ENCODE results near the gene NTF4.
"Not testable (repeated sequence)": the region's sequence is repeated elsewhere in the genome, so short reads cannot be mapped to it uniquely, and the experiment has no call there.

- not testable (repeated sequence) for TF ChIP-seq RARB (CRISPR knock-in tag; IDR thresholded peaks at IDR 0.05); ARNTL (CRISPR knock-in tag; IDR thresholded peaks at IDR 0.05; ENCODE audit: borderline replicate concordance, low read depth); BACH2 (CRISPR knock-in tag; IDR thresholded peaks at IDR 0.05; ENCODE audit: borderline replicate concordance); POU6F1 (CRISPR knock-in tag; IDR thresholded peaks at IDR 0.05; ENCODE audit: borderline replicate concordance, low read depth); PPARA (CRISPR knock-in tag; IDR thresholded peaks at IDR 0.05; ENCODE audit: borderline replicate concordance); PATZ1 (CRISPR knock-in tag; IDR thresholded peaks at IDR 0.05; ENCODE audit: borderline replicate concordance); ZNF70 (CRISPR knock-in tag; IDR thresholded peaks at IDR 0.05); ZFP30 (CRISPR knock-in tag; IDR thresholded peaks at IDR 0.05); ZC3H10 (CRISPR knock-in tag; IDR thresholded peaks at IDR 0.05)
- TF ChIP-seq, protein P1, sequence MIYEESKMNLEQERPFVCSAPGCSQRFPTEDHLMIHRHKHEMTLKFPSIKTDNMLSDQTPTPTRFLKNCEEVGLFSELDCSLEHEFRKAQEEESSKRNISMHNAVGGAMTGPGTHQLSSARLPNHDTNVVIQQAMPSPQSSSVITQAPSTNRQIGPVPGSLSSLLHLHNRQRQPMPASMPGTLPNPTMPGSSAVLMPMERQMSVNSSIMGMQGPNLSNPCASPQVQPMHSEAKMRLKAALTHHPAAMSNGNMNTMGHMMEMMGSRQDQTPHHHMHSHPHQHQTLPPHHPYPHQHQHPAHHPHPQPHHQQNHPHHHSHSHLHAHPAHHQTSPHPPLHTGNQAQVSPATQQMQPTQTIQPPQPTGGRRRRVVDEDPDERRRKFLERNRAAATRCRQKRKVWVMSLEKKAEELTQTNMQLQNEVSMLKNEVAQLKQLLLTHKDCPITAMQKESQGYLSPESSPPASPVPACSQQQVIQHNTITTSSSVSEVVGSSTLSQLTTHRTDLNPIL (CRISPR knock-in tag; IDR thresholded peaks at IDR 0.05; ENCODE audit: low read depth) = not testable (repeated sequence)
Measured at GRCh38 chr19:49029749-49030148, 34.9 kb downstream of the NTF4 start.

All from SK-N-SH treated with all-trans-retinoic acid at 6 μM for 48 hours (cell line).